SK-N-SH (cell line): ENCODE data around the gene GDF9. TPM values are rescaled to one million over a fixed set of nuclear protein-coding genes. Genes with fewer than 3 reads are reported as not detected.

Source experiments
- CTCF ChIA-PET: fragments of 300-600, 350-600 bp; formaldehyde crosslinking; extraction: SDS; loops from one replicate; lab custom pipeline; 2021; lab: Yijun Ruan, JAX
- POLR2A ChIA-PET: fragments of 350-600 bp; sonication (Branson Sonifier 250); formaldehyde crosslinking; extraction: SDS; loops from one replicate; lab custom pipeline; 2020; ENCODE audit warnings: antibody characterized with exemption, inconsistent platforms; lab: Yijun Ruan, JAX
- DNase-seq: peaks from one replicate; pipeline ENCODE4 v3.0.0; 2012
- H2AFZ ChIP-seq: fragments of 200-600 bp; sonication (generic); 2 replicates; pipeline ENCODE4 v1.8.1; 2016; ENCODE audit warnings: antibody characterized with exemption, mild to moderate bottlenecking, low read depth
- H3F3A ChIP-seq: fragments of 200-600 bp; sonication (generic); replicated peaks from 2 replicates; pipeline ENCODE3; 2016; ENCODE audit warnings: antibody characterized with exemption, mild to moderate bottlenecking; ENCODE audit not compliant: insufficient read depth
- H3K27ac ChIP-seq, 2 experiments: fragments of 200-500 bp in 1 of 2; fragments of 200-600 bp in 1 of 2; sonication (Bioruptor generic) in 1 of 2; sonication (generic), shearing (Covaris generic) in 1 of 2; 2 replicates each; pipeline versions ENCODE4 v1.5.1 to v1.6.1; 2014 to 2016; ENCODE audit warnings: low read depth in 2 of 2, inconsistent platforms in 1 of 2, low read length in 1 of 2, mild to moderate bottlenecking in 1 of 2, mixed read lengths in 1 of 2
- H3K27me3 ChIP-seq: fragments of 200-600 bp; sonication (generic), shearing (Covaris generic); 2 replicates; pipeline ENCODE4 v1.6.1; 2016; ENCODE audit warnings: mixed run types; ENCODE audit not compliant: insufficient read depth
- H3K36me3 ChIP-seq, 2 experiments: fragments of 200-500 bp in 1 of 2; fragments of 200-600 bp in 1 of 2; sonication (Bioruptor generic) in 1 of 2; sonication (generic) in 1 of 2; replicated peaks in 1 of 2; 2 replicates each; pipeline versions ENCODE3 to v1.5.1; 2014 to 2016; ENCODE audit warnings: low read length in 1 of 2, mild to moderate bottlenecking in 1 of 2; ENCODE audit not compliant: insufficient read depth in 2 of 2, control insufficient read depth in 1 of 2
- H3K4me1 ChIP-seq, 2 experiments: fragments of 200-500 bp in 1 of 2; fragments of 200-600 bp in 1 of 2; sonication (Bioruptor generic) in 1 of 2; sonication (generic), shearing (Covaris generic) in 1 of 2; 2 replicates each; pipeline versions ENCODE4 v1.5.1 to v1.6.1; 2014 to 2016; ENCODE audit warnings: low read depth in 1 of 2, low read length in 1 of 2, mixed run types in 1 of 2; ENCODE audit not compliant: insufficient read depth in 2 of 2, control insufficient read depth in 1 of 2
- H3K4me2 ChIP-seq: fragments of 200-600 bp; sonication (generic), shearing (Covaris generic); 2 replicates; pipeline ENCODE4 v1.6.1; 2017; ENCODE audit warnings: mixed run types
- H3K4me3 ChIP-seq, 2 experiments: fragments of 200-500 bp in 1 of 2; fragments of 200-600 bp in 1 of 2; sonication (Bioruptor generic) in 1 of 2; sonication (generic), shearing (Covaris generic) in 1 of 2; 2 replicates each; pipeline versions ENCODE4 v1.5.1 to v1.8.1; 2014 to 2016; ENCODE audit warnings: low read depth in 2 of 2, inconsistent platforms in 1 of 2, low read length in 1 of 2, mild to moderate bottlenecking in 1 of 2, mixed read lengths in 1 of 2, moderate library complexity in 1 of 2
- H3K79me2 ChIP-seq: fragments of 200-600 bp; sonication (generic); 2 replicates; pipeline ENCODE4 v1.8.1; 2017; ENCODE audit warnings: mild to moderate bottlenecking; ENCODE audit not compliant: insufficient read depth
- H3K9ac ChIP-seq: fragments of 200-600 bp; sonication (generic); 2 replicates; pipeline ENCODE4 v1.6.1; 2017; ENCODE audit warnings: mixed run types
- H3K9me2 ChIP-seq: fragments of 200-600 bp; sonication (generic); 2 replicates; pipeline ENCODE4 v1.6.1; 2017; ENCODE audit warnings: mixed run types
- H3K9me3 ChIP-seq: fragments of 200-600 bp; sonication (generic); 2 replicates; pipeline ENCODE4 v1.6.1; 2017; ENCODE audit warnings: mixed run types, mild to moderate bottlenecking, moderate library complexity
- H4K20me1 ChIP-seq: fragments of 200-600 bp; sonication (generic); 2 replicates; pipeline ENCODE4 v1.6.1; 2017; ENCODE audit warnings: mild to moderate bottlenecking, mixed run types; ENCODE audit not compliant: insufficient read depth
- EZH2phosphoT487 ChIP-seq: fragments of 200-600 bp; sonication (generic); IDR thresholded peaks from 2 replicates; pipeline ENCODE4 v1.6.1; 2017; ENCODE audit warnings: low read depth, mixed run types, mild to moderate bottlenecking, antibody characterized with exemption, moderate library complexity, borderline replicate concordance
- FOSL2 ChIP-seq: IDR thresholded peaks from 2 replicates; pipeline ENCODE4 v1.4.0; 2012; ENCODE audit warnings: low read depth, mild to moderate bottlenecking, moderate library complexity, borderline replicate concordance
- FOXJ3 ChIP-seq: sonication (generic); formaldehyde crosslinking; IDR thresholded peaks from 2 replicates; pipeline ENCODE4 v1.5.1; 2020; ENCODE audit warnings: mild to moderate bottlenecking, missing genetic modification reagents
- MEF2A ChIP-seq: IDR thresholded peaks from 2 replicates; pipeline ENCODE4 v1.4.0; 2012; ENCODE audit warnings: low read depth, borderline replicate concordance
- MXI1 ChIP-seq: IDR thresholded peaks from 2 replicates; pipeline ENCODE4 v1.6.1; 2012; ENCODE audit warnings: mild to moderate bottlenecking, low read depth, low read length, improper control_type of control experiment
- NRF1 ChIP-seq: IDR thresholded peaks from 2 replicates; pipeline ENCODE4 v1.6.1; 2012; ENCODE audit warnings: low read depth, mild to moderate bottlenecking, low read length
- PBX3 ChIP-seq: IDR thresholded peaks from 2 replicates; pipeline ENCODE4; 2012
- POLR2AphosphoS5 ChIP-seq: IDR thresholded peaks from 2 replicates; pipeline ENCODE4 v1.6.1; 2012; ENCODE audit warnings: low read depth, low read length
- RAD21 ChIP-seq: IDR thresholded peaks from 2 replicates; pipeline ENCODE4 v1.6.1; 2012; ENCODE audit warnings: mild to moderate bottlenecking, low read length
- REST ChIP-seq: IDR thresholded peaks from 2 replicates; pipeline ENCODE4 v1.6.1; 2012; ENCODE audit warnings: mild to moderate bottlenecking, low read depth, low read length, moderate library complexity
- RXRA ChIP-seq: IDR thresholded peaks from 2 replicates; pipeline ENCODE4 v1.4.0; 2012; ENCODE audit warnings: low read depth, mild to moderate bottlenecking, borderline replicate concordance
- SIN3A ChIP-seq: IDR thresholded peaks from 2 replicates; pipeline ENCODE4 v1.6.1; 2012; ENCODE audit warnings: low read depth, mild to moderate bottlenecking, low read length, moderate library complexity, borderline replicate concordance
- TEAD4 ChIP-seq: IDR thresholded peaks from 2 replicates; pipeline ENCODE4 v1.4.0; 2012; ENCODE audit warnings: mild to moderate bottlenecking, borderline replicate concordance; ENCODE audit not compliant: insufficient read depth
- WGBS: methylation state at CpG from one replicate; pipeline ENCODE4 v1.1.6; 2017; ENCODE audit warnings: low lambda C conversion rate; 5-methylcytosine and 5-hydroxymethylcytosine counted together
- polyA plus RNA-seq, 3 experiments: library from polyadenylated mRNA; depleted of rRNA; stranded (reverse); fragments of >200 nt; gene quantifications; 2 replicates each; pipeline ENCODE4 v1.2.3, GENCODE V29; 2012
- TF ChIP-seq, protein P1 (sequence below): fragments of 150-350 bp; IDR thresholded peaks from 2 replicates; pipeline ENCODE4 v1.6.1; 2017; ENCODE audit warnings: antibody characterized with exemption, low read length, low read depth, borderline replicate concordance

GDF9 gene
- polyA plus RNA-seq, 1 of the 3 experiments (the other 2 are of a cell fraction), result 0.82 TPM

GRCh38 chr5:132887283-132887682, 21.0 kb upstream of the GDF9 start:
- TF ChIP-seq RAD21 (no peak), FOXJ3 (CRISPR knock-in tag) (no peak), SIN3A (no peak), PBX3 (no peak), EZH2phosphoT487 (no peak), MXI1 (no peak), MEF2A (no peak), TEAD4 (no peak), NRF1 (no peak), POLR2AphosphoS5 (no peak), REST (no peak), FOSL2 (no peak), RXRA (no peak)
- TF ChIP-seq, protein P1, sequence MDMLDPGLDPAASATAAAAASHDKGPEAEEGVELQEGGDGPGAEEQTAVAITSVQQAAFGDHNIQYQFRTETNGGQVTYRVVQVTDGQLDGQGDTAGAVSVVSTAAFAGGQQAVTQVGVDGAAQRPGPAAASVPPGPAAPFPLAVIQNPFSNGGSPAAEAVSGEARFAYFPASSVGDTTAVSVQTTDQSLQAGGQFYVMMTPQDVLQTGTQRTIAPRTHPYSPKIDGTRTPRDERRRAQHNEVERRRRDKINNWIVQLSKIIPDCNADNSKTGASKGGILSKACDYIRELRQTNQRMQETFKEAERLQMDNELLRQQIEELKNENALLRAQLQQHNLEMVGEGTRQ, result no peak
- Histone ChIP-seq H3K9ac (no peak overlapping the region), H3K36me3 (peaks cover 74 to 80% of the 10 kb centered on the region in 2 experiments), H3F3A (peaks cover 49% of the 10 kb centered on the region), H3K27me3 (no peaks in the 10 kb centered on the region), H3K79me2 (peaks cover 23% of the 10 kb centered on the region; the same call in 1 of the 2 replicates), H3K4me3 (no peak overlapping the region), H3K27ac (peak overlapping the region in 1 of 2 experiments; percentile 11; a peak in 2 of 4 replicates), H4K20me1 (peaks cover 13% of the 10 kb centered on the region), H3K4me1 (no peaks in the 10 kb centered on the region), H3K9me2 (no peaks in the 10 kb centered on the region), H3K4me2 (no peak overlapping the region), H3K9me3 (no peaks in the 10 kb centered on the region), H2AFZ (no peak overlapping the region)
- ChIA-PET POLR2A (no interaction called here), CTCF (no interaction called here)
- 33% methylated on average over 1 of the region's 1 CpG for WGBS
- no peak for DNase-seq
